ENCODE results near the gene FBXO11.

DNA sequence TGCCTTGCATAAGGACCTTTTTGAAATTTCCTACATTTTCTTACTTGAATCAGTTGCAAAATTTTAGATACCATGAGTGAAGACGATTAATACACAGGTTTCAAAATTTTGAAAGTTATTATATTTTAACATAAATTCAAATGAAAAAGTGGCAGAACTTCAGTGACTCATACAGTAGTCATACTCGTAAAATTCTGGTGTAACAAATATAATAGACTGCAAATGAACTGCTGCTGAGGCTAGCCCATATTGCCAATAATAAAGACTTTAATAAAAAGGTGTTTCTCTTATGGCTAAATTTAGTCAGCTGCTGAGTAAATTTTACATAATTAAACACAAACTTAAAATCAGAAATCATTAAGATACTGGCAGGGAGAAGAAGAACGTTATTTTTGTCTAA is 86.5 kb downstream of the FBXO11 start:
- TF ChIP-seq SIX5 (IDR thresholded peaks at IDR 0.05; ENCODE audit: low read depth, low read length, severe bottlenecking) (no peak), POLR2A (IDR thresholded peaks at IDR 0.05; ENCODE audit: low read depth, low read length) (no peak), SUZ12 (IDR thresholded peaks at IDR 0.05; ENCODE audit: unreplicated experiment) (no peak), CTCF (IDR thresholded peaks at IDR 0.05 in 2 of 3, conservative IDR thresholded peaks at IDR 0.05 in 1 of 3; ENCODE audit: control insufficient read depth in 2 of 3, extremely low read depth in 1 of 3, insufficient read depth in 1 of 3, low read depth in 3 of 3, low read length in 3 of 3) (no peak), ESRRA (IDR thresholded peaks at IDR 0.05; ENCODE audit: low read length) (no peak), NFIC (IDR thresholded peaks at IDR 0.05; ENCODE audit: low read depth, low read length) (no peak), TAF1 (IDR thresholded peaks at IDR 0.05; ENCODE audit: borderline replicate concordance, low read depth, low read length) (no peak), MXI1 (IDR thresholded peaks at IDR 0.05; ENCODE audit: low read depth, low read length) (no peak), NR2C1 (IDR thresholded peaks at IDR 0.05) (no peak), FOXM1 (IDR thresholded peaks at IDR 0.05; ENCODE audit: low read depth, low read length) (no peak), YY1 (IDR thresholded peaks at IDR 0.05; ENCODE audit: low read depth, low read length) (no peak)
- TF ChIP-seq, protein P1, sequence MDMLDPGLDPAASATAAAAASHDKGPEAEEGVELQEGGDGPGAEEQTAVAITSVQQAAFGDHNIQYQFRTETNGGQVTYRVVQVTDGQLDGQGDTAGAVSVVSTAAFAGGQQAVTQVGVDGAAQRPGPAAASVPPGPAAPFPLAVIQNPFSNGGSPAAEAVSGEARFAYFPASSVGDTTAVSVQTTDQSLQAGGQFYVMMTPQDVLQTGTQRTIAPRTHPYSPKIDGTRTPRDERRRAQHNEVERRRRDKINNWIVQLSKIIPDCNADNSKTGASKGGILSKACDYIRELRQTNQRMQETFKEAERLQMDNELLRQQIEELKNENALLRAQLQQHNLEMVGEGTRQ (IDR thresholded peaks at IDR 0.05; ENCODE audit: borderline replicate concordance, low read depth, low read length) = no peak

Measured in GM12878 (cell line).